GM04503 (cell line): ENCODE data around the gene TRPC4AP.

ENCODE experiments used
- DNase-seq: peaks from one replicate; pipeline ENCODE4 v3.0.0-alpha.2; 2012; ENCODE audit warnings: low read depth

TRPC4AP gene

DNA sequence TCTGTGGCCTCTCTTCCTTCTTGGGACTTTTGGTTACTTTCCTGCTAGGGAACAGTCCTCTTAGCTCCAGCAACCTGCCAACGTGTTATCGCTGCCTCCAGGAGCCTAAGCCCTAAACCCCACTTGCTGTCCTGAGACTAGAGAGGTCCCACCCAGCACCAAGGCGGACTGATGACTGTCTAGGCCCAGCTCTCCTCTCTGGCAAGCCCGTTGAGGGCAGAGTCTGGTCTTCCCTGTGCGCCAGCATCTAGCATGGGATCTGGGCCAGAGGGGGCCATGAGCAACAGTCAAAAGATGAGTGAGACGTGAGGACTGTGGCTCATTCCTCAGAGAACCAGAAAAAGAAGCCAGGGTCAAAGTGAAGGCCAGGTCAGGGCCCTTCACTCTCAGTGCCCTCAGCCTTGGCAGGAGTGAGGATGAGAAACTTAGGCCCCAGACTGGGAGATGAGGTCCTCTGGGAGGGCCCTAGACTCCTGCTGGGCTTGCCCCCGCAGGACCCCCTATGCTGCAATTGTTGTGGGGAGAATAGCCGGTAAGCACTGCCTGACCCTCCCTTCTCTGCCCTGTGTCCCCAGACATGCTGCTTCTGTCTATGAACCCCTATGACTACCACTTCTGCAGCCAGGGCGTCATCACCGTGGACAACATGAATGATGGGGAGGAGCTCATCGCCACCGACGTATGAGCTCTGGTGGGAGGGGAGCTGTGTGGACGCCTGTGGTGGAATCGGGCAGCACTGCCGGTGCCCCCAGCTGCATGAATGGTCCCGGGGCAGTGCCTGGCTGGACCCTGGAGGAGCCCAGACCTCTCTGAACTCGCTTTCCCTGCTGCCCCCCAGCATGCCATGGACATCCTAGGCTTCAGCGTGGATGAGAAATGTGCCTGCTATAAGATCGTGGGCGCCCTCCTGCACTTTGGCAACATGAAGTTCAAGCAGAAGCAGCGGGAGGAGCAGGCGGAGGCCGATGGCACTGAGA, 106.0 kb downstream of the TRPC4AP start:
- DNase-seq = no peak

DNA sequence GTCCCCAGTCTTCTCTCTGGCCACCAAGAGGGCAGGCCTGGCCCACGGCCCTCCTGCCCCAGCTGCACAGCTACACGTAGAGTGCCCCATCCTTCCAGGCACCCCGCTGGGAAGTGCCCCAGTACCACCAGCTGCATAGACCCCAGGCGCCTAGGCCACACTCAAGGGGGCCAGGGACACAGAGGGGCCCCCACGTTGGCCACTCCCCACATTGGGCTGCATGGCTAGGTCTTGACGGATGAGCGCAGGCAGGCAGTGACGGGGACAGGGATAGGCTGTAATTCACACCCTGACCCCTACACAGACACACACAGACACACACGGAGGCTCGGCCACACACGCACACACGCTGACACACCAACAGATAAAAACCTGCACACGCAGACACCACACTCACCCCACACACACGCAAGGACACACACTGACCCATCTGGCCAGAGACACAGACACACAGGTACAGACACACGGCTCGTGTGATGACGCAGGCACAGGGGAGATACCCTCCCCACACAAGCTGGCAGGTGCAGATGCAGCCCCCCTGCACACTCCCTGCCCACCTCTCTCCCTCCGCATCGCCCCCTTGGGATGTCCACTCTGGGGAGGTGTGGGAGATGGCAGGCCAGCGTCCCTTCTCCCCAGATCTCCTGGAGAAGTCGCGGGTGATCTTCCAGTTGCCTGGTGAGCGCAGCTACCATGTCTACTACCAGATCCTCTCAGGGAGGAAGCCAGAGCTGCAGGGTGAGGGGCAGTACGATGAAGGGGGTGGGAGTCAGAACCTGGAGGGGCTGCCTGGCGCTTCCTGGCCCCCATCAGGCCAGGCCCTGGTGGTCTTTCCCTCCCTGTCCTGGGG, 106.9 kb downstream of the TRPC4AP start:
- no peak for DNase-seq

DNA sequence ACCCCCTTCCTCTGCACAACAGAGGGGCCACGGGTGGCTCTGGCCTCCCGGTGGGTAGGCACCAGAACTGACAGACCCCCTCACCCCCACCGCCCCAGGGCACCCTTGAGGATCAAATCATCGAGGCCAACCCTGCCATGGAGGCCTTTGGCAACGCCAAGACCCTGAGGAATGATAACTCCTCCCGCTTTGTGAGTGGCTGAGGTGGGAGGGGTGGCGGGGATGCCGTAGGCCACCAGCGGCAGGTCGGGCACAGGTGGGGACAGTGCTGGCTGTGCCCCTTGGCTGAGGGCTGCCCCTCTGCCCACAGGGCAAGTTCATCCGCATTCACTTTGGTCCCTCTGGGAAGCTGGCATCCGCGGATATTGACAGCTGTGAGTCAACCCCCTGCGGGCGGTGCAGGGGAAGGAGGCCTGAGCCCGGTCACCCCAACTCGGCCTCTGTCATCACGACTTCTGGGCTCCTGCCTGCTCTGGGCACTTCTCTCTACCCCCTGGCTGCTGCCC, 107.8 kb downstream of the TRPC4AP start:
- no peak for DNase-seq

DNA sequence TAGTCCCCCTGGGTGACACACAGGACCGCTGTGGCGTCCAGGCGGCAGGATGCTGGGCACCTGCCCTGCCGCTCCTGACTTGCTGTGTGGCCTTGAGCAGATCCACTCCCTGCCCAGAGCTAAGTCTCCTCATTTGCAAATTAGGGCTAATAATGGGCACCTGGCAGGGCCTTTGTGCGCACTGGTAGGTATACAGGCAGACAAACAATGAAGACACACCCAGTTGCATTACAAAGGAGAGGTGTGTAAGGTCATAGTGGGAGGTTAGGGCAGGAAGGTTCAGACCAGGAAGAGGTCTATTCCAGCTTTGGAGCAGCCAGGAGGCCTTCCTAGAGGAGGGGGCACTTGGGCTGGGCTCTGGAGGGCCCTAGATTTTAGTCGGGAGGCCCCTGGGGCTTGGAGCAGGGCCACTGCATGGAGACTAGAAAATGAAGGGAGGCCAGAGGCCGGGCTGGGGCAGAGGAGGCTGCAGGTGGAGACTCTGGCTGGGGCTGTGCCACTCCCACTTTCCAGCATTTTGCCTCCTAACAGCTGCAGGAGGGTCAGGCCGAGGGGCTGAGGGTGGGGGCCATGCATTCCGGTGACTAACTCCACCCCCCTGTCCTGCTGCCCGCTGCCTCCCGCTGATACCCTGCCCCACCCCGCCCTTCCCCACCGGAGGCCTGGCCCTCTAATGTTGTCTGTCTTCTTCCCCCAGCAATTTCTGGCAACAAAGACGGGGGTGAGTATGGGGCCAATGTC, 108.4 kb downstream of the TRPC4AP start:
- DNase-seq = no peak

DNA sequence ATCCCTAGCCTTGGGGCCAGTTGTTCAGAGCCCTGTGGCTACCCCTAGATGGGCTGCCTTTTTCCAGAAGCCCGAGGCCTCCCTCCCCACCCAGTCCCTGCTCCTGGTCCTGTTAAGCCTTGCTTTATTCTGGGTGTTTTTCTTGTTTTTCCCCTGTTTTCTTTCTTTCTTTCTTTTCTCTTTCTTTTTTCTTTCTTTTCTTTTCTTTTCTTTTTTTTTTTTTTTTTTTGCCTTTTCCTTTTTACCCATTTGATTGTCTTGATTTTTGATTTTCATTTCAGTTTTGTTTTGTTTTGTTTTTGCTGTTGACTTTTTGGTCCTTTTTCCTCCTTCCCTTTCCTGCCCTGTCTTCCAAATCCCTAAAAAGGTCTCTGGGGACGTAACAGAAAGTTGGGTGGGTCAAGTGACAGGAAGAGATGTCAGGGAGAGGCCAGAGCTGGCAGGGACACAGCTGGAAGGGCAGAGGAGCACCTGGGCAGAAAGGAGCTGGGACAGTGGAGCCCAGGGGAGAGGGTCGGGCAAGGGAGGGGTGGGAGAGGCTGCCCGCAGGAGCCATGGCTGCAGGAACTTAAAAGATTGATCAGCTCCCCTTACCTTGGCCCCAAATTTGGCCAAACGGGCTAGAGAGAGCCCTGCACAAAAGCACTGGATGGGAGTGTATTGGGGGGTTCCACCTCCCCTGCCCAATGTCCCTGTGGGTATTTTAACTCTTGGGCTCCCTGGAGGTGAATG, 109.4 kb downstream of the TRPC4AP start:
- DNase-seq = no peak

DNA sequence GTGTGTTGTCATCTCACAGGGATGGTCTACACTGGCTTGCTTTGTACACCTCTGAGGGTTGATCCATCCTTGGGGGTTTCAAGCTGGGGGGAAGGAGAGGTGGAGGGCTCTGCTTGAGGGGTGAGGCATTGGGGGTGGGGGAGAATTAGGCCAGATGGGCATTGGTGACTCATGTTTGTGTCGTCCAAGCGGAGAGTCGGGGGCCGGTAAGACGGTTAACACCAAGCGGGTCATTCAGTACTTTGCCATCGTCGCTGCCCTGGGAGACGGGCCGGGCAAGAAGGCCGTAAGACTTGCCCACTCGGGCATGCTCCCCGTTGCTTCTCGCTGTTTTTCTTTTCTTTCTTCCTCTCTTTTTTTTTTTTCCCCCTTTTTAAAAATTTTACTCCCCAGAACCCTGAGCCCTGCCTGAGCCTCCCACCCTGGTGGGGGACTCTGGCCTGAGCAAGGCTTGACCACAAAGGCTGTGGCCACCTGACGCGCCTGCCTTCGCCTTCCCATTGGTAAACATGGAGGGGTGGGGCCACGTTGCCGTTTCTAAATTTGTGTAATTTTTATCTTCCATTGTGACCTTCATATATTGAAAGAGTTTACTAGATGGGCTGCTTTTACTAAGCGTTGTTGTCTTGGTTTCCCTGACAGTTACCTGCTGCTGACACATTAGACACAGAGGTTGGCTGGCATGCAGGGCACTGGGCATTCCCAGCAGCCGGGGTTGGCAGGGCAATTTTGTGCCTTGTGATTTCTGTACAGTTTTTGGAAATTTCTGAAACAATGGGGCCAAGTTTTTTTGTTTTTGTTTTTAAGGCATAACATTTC, 110.1 kb downstream of the TRPC4AP start:
- DNase-seq = no peak

DNA sequence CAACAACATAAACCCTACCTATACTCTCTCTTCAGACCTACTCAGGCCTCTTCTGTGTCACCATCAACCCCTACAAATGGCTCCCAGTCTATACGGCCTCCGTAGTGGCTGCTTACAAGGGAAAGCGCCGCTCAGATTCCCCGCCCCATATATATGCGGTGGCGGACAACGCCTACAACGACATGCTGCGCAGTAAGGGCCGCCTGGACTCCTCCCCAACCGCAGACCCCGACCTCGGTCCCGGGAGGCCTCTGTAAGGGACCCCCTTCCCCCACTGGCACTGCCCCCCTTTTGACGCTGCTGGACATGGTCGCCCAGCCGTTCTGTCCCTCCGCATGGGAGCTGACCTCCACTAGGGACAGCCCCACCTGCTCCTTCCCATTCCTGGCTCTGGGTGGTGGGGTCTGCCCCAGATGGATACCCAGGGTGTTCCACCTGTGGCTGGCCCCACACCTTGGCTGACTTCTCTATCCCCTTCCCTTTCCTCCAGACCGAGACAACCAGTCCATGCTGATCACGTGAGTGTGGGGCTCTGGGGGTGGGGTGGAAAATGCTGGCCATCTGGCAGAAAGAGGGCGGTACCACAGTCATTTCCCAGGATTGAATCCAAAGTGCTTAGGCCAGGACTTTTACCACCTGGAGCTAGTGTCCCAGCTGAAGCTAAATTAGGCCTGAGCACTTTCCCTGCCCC, 111.9 kb downstream of the TRPC4AP start:
- DNase-seq = no peak

DNA sequence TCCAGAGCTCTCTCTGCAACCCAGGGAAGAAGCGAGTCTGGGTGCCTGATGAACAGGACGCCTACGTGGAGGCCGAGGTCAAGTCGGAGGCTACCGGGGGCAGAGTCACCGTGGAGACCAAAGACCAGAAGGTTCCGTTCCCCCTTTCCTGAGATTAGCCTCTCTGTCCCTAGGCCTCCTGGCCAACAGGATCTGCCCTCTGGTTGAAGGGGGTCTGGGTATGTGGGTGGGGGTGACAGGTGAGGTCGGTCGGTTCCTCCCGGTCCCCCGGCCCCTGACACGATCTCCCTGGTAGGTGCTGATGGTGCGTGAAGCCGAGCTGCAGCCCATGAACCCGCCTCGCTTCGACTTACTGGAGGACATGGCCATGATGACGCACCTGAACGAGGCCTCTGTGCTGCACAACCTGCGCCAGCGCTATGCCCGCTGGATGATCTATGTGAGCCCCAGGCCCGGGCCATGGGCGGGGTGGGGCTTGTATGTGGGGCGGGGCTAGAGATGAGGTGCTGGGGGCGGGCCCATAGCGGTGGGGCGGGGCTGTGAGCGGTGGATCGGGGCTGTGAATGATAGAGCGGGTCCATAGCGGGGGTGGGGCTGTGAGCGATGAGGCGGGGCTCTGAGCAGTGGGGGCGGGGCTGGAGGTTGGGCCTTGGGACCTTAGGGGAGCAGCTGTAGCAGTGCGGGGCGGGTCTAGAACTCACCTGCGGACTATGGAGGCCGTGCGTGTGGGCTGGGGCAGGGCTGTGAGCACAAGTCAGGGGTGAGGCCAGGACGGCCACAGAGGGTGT, 113.0 kb downstream of the TRPC4AP start:
- DNase-seq = no peak

DNA sequence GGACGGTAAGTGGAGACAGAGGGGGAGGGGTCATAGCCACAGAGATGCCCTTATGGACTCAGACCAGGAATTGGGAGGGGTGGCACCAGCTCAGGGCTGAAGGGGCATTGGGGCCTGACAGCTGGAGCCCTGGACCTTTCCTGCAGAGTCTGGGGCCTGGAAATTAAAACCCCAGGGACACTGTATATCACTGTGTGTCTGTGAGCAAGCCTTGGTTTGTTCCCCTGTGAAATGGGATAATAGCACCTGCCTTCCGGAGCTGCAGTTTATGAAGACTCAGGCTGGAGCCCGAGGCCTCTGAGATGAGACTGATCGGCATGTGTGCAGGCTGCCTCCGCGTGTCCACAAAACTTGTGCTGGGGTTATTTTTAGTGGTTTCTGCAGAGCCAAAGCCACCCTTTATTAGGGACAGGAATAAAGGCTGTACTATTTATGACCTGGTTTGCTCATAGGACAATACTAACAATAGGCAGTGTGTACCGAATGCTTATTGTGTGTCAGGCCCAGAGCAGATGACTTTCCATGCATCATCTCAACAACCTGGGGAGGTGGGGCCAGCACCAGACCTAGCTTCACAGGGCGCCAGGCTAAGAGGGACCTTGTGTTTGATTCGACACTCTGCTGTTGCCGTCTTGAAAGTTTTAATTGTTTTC, 114.4 kb downstream of the TRPC4AP start:
- no peak for DNase-seq

DNA sequence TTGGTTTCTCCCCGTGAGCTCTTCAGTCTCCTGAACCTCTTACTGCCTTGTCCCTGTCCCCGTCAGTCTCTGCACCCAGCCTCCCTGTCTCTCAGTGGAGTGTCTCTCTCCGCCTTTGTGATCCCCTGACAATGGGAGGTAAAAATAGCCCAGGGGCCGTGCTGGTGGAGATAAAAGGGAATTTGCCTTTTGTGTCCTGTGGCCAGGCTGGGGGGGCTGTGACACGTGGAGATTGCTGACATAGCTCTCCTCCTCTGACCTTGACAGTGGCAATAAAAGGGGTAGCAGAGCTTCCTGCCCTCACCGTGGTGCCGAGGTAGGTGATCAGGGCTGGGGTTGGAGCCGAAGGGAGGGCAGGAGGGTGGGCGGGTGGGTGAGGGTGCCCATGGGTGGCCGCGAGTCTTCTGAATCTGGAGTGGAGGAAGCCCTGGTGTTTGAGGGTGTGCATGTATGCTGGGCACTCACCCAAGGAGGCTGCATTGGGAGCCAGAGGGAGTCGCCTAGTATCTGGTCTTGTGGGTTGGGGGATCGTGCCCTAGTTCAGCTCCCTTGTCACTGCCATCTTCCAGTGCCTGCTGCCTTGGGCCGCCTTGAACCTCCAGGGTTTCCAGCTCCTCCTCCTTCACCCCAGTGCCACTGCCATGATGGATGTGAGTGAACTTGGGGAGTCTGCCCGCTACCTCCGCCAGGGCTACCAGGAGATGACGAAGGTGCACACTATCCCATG, 115.1 kb downstream of the TRPC4AP start:
- DNase-seq = no peak

DNA sequence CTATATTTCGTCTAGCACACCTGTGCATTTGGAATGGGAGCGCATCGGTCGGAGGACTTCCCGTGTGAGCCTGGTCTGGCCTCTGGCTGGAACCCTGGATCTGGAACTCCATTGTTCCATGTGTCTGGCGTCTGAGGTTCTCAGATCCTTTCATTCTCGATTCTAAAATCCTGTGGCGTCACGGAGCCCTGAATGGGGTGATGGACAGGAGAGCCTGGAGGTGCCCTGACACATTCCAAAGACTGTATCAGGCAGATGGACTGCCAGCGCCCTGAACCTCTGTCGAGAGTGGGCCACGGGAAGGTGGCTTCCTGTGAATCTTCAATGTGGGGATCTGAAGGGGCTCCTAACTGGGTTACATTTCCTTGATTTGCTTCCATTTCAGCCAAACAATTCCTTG, 116.3 kb downstream of the TRPC4AP start:
- DNase-seq = no peak

DNA sequence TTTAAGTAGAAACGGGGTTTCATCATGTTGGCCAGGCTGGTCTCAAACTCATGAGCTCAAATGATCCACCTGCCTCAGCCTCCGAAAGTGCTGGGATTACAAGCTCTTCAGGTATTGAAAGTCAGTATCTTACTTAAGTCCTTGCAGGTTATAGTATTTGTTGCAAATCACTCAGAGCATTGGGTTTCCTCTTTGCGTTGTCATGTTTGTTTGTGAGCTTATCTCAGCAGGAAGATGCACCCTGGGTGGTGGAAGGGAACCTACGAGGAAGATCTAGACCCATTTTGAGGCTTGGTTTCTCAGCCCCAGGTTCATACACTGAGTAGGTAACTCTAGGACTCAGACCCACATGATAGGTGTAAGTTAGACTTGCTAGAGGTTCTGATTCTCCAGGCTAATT, 118.4 kb downstream of the TRPC4AP start:
- DNase-seq = no peak

DNA sequence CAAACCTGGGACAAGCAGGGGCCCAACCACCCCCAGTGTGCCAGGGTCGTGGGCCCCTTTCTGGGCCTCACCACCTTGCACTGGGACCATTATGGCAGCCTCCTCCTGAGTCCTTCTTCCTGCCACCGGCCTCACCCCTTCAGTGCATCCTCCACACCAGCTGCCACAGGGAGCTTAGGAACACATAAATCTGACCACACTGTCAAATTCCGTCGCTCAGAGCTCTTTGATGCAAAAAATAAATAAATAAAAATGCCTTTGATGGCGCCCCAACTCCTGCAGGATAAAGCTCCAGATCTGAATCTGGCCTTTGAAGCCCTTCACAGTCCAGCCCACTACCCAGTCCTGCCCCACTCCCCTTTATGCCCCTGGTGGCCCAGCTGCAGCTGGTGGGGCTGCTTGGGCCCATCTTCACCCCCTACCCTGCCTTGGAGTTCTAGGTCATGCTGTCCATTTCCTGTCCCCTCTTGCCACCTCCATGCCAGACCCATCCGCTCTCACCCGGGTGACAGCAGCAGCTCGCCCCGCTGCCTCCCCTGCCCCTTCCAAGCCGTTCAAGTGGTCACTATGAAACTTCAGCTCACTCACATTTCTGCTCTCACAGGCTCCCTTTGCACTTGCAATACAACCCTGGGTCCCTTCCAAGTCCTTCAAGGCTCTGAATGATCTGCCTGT, 120.9 kb downstream of the TRPC4AP start:
- no peak for DNase-seq

DNA sequence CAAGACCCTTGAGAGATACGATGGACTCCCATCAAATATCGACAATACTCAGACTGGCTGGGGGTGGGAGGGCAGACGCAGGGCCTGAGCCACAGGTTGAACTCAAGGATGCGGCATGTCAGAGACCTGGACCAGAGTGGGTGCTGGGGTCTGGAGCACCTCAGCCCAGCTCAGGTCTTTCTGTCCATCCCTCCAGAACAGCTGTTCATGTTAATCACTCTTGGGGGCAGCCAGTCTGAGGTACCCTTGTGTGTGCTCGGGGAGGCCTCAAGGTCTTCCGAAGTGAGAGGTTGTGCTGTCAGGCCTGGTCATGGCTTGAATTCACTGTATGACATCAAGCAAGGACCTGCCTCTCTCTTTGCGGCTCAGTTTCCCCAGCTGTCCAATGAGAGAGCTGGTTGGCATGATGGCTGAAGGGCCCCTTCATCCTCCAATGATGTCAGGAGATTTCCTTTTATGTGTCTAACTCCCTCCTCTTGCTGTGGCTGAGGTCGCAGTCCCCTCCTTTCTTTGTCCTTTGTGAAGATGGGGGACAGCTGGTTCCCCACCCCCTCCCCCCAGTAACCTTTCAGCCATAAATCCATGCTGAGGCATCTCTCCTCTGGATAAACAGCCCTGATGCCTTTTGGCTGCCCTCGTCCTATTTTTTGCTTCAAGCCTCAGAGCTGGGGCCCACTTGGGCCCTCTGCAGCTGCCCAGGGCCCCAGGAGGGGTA, 121.6 kb downstream of the TRPC4AP start:
- DNase-seq = no peak

DNA sequence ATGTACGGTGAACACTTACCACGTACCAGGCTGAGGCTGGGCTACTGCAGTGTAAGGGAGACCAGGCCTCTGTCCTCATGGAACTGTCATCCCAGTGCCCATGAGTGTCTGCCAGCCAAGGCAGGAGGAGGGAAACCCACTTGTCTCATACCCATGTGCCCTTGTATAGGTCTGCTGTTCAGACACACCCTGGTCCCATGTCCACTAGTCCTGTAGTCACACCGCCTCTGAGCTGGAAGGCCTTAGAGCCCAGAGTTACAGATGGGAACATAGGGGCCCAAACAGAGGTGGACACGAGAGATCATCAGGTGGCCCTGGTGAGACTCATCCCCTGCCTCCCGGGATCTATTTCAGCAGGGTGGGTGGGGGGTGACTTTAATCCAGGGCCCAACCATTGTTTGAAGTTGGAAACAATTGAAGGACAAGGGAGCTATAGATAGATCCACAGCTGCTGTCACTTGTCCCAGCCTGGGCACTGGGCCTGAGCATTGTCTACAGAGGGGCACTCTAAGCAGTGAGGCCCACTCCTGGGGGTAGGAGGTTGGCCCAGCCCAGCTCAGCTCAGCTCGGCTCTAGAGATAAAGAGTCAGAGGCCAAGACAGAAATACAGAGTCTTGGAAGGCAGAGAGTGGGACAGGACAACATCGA, 122.3 kb downstream of the TRPC4AP start:
- no peak for DNase-seq
